ENCODE measurements around the gene DOLK.

Gene DOLK

DNA sequence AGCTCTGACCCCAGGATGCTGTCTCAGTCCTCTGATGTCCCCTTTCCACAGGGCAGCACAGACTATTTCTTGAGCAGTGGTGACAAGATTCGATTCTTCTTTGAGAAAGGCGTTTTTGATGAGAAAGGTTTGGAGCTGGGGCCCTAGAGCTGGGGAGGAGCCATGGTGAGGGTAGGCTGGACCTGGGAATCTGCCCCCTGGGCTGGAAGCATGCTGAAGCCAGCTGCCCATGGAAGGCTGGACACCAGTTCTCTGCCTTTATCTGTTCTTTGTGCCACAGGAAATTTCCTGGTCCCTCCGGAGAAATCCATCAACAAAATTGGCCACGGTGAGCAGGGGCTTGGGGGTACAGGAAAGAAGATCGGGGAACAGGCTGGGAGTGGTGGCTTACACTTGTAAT is 13.7 kb downstream of the DOLK start:
- DNase-seq (ENCODE audit: low read depth, low spot score): no peak
- no peak overlapping the region for H3K4me3 ChIP-seq (ENCODE audit: low read depth, low read length)
- in situ Hi-C loops (cut with HindIII; ENCODE audit: low sequenced_read_pairs): no loop called here
- TF ChIP-seq, protein P1, sequence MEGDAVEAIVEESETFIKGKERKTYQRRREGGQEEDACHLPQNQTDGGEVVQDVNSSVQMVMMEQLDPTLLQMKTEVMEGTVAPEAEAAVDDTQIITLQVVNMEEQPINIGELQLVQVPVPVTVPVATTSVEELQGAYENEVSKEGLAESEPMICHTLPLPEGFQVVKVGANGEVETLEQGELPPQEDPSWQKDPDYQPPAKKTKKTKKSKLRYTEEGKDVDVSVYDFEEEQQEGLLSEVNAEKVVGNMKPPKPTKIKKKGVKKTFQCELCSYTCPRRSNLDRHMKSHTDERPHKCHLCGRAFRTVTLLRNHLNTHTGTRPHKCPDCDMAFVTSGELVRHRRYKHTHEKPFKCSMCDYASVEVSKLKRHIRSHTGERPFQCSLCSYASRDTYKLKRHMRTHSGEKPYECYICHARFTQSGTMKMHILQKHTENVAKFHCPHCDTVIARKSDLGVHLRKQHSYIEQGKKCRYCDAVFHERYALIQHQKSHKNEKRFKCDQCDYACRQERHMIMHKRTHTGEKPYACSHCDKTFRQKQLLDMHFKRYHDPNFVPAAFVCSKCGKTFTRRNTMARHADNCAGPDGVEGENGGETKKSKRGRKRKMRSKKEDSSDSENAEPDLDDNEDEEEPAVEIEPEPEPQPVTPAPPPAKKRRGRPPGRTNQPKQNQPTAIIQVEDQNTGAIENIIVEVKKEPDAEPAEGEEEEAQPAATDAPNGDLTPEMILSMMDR (IDR thresholded peaks at IDR 0.05; ENCODE audit: low read depth, low read length): no peak

DNA sequence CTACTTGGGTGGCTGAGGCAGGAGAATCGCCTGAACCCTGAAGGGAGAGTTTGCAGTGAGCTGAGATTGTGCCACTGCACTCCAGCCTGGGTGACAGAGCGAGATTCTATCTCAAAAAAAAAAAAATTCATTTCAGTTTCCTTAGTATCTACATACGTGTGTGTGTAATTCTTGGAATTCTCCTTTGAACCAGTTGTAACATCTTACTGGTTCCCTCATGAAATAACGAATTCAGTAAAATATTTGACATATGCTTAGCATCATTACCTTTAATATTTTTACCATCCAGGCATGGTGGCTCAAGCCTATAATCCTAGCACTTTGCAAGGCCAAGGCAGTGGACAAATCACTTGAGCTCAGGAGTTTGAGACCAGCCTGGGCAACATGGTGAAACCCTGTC is 17.8 kb downstream of the DOLK start:
- H3K4me3 ChIP-seq (ENCODE audit: low read depth, low read length): no peak overlapping the region
- TF ChIP-seq, protein P1 (IDR thresholded peaks at IDR 0.05; ENCODE audit: low read depth, low read length): no peak
- no peak for DNase-seq (ENCODE audit: low read depth, low spot score)
- in situ Hi-C loops (cut with HindIII; ENCODE audit: low sequenced_read_pairs): no loop called here

DNA sequence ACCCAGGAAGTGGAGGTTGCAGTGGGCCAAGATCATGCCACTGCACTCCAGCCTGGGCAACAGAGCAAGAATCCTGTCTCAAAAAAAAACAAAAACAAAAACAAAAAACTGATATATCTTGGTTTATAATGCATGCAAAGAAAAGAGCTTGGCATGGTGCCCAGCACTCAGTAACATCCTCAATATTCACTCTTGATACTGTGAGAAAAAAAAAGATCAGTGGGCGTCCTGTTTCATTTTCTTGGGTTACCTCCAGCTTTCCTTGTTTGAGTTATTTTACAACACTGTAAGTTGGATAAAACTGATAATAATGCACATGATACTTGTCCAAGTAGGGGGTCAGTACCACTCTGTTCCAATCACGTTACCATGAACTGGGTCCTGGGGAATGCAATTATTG is 18.8 kb downstream of the DOLK start:
- no peak overlapping the region for H3K4me3 ChIP-seq (ENCODE audit: low read depth, low read length)
- in situ Hi-C loops (cut with HindIII; ENCODE audit: low sequenced_read_pairs): no loop called here
- no peak for DNase-seq (ENCODE audit: low read depth, low spot score)
- TF ChIP-seq, protein P1 (IDR thresholded peaks at IDR 0.05; ENCODE audit: low read depth, low read length): no peak

DNA sequence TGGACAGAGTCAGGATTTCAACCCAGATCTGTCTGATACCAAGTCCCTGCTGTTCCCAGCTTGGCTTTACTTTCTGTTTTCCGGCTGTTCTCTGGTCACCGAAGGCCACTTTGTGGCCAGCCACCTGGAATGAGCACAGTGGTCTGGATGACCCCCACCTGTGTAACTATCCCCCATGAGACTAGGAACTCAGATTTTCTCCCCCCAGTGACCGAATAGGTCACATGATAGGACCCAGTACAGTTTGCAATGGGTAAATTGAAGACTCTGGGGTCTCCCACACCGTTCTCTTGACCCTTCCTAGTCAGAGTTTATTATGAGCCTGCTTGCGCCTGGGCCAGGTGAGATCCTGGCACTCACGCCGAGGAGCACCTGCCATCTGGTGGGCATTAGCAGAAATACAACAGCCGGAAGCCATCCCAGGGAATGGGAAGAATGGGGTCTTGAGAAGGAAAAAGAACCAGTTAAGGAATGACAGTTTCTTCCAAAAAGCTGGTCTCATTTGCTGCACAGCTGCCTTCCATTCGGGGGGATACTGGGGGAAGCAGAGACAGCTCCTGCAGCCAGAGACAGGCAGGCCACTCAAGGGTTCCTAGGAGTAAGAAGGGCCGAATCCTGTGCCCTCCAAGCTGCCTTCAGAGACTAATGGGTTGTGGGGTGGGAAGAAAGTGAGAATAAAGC is 19.5 kb downstream of the DOLK start:
- TF ChIP-seq, protein P1 (IDR thresholded peaks at IDR 0.05; ENCODE audit: low read depth, low read length): peak; percentile 84
- in situ Hi-C loops (cut with HindIII; ENCODE audit: low sequenced_read_pairs): no loop called here
- no peak overlapping the region for H3K4me3 ChIP-seq (ENCODE audit: low read depth, low read length)
- peak; percentile 45 for DNase-seq (ENCODE audit: low read depth, low spot score)

DNA sequence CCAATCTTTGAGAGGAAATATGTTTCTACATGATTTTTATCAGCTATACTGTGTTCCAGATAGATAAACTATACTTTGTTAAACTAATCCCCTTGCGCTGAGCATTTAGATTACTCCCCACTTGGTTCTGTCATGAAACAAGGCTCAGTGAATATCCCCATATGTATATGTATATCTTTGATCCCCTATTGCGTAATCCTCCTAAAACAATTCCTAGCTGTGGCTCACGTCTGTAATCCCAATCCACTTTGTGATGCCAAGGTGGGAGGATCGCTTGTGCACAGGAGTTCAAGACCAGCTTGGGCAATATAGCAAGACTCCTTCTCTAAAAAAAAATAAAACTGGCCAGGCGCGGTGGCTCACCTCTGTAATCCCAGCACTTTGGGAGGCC is 23.9 kb downstream of the DOLK start:
- DNase-seq (ENCODE audit: low read depth, low spot score): no peak
- TF ChIP-seq, protein P1 (IDR thresholded peaks at IDR 0.05; ENCODE audit: low read depth, low read length): no peak
- in situ Hi-C loops (cut with HindIII; ENCODE audit: low sequenced_read_pairs): no loop called here
- H3K4me3 ChIP-seq (ENCODE audit: low read depth, low read length): no peak overlapping the region

DNA sequence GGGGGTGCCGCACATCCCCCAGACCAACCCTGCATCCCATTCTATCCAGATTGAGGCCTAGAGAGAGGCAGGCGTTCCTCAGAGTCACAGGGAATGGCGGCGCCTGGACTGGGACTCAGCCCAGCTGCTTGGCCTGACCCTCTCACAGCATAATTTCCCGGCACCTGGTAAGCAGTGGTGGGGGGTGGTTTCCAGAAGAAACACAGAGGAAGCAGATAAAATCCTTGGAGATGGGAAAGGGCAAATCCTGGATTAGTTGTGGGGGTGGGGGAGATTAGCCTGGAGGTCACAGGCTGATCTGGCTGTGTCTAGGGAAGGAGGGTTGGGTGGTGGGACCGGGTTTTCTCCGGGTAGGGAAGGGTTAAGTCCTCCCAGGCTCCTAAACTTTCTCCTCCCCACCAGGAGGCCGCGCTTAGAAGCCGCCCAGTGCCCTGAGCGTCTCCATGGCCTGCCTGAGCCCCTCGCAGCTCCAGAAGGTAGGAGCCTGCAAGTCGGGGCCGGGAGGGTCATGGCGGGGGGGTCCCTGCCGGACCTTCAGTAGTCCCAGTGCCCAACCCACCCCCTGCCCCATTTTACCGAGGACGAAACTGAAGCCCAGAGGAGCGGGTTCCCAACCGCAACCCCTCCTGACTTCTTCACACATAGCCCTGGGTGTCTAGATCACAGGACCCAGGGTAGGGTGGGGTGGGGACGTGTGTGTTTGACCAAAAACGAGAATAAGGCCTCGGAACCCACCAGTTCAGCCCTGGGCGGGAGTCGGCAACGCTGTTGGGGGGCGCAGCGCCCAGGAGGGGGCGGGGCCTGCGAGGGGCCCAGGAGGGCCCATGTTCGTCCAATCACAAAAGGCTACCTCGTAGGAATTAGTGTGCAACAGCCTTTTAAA is 25.3 kb downstream of the DOLK start:
- TF ChIP-seq, protein P1 (IDR thresholded peaks at IDR 0.05; ENCODE audit: low read depth, low read length): peak; percentile 5
- in situ Hi-C loops (cut with HindIII; ENCODE audit: low sequenced_read_pairs): no loop called here
- peak overlapping the region; percentile 38 for H3K4me3 ChIP-seq (ENCODE audit: low read depth, low read length)
- peak; percentile 34 for DNase-seq (ENCODE audit: low read depth, low spot score)
